Keratinocyte (primary cell): ENCODE data around the gene NEK8.

Experiments
- EZH2 ChIP-seq: IDR thresholded peaks from one replicate; pipeline ENCODE4 v1.6.1; 2012; ENCODE audit warnings: inconsistent platforms, mild to moderate bottlenecking, low read length, moderate library complexity
- TF ChIP-seq, protein P1 (sequence below), 3 experiments: IDR thresholded peaks in 1 of 3; conservative IDR thresholded peaks in 1 of 3; optimal IDR thresholded peaks in 1 of 3; 2 replicates in 2 of 3; 3 replicates in 1 of 3; pipeline versions ENCODE3 to v1.5.1; 2011; ENCODE audit warnings: low read length in 3 of 3, mild to moderate bottlenecking in 3 of 3, moderate library complexity in 2 of 3, control low read depth in 1 of 3, inconsistent platforms in 1 of 3; ENCODE audit not compliant: insufficient read depth in 2 of 3; ENCODE audit errors: extremely low read depth in 1 of 3

GRCh38 chr17:28760601-28761562, 32.3 kb downstream of the NEK8 start:
- TF ChIP-seq, protein P1, sequence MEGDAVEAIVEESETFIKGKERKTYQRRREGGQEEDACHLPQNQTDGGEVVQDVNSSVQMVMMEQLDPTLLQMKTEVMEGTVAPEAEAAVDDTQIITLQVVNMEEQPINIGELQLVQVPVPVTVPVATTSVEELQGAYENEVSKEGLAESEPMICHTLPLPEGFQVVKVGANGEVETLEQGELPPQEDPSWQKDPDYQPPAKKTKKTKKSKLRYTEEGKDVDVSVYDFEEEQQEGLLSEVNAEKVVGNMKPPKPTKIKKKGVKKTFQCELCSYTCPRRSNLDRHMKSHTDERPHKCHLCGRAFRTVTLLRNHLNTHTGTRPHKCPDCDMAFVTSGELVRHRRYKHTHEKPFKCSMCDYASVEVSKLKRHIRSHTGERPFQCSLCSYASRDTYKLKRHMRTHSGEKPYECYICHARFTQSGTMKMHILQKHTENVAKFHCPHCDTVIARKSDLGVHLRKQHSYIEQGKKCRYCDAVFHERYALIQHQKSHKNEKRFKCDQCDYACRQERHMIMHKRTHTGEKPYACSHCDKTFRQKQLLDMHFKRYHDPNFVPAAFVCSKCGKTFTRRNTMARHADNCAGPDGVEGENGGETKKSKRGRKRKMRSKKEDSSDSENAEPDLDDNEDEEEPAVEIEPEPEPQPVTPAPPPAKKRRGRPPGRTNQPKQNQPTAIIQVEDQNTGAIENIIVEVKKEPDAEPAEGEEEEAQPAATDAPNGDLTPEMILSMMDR (optimal IDR thresholded peaks at IDR 0.05 in 1 of 3, IDR thresholded peaks at IDR 0.05 in 1 of 3, conservative IDR thresholded peaks at IDR 0.05 in 1 of 3; ENCODE audit: extremely low read depth in 1 of 3, insufficient read depth in 2 of 3, low read length in 3 of 3): no peak
- TF ChIP-seq EZH2: no peak
